Urinary bladder (tissue), 4 donors: ENCODE data around the gene DBP. TPM values are rescaled to one million over a fixed set of nuclear protein-coding genes. Genes with fewer than 3 reads are reported as not detected.

Source experiments
- DNase-seq: peaks from one replicate; pipeline ENCODE4 v3.0.0-alpha.2; 2015; ENCODE audit errors: extremely low spot score
- H3K27ac ChIP-seq: one replicate; pipeline ENCODE4 v1.5.1; 2013; ENCODE audit warnings: low read depth, mild to moderate bottlenecking, moderate library complexity
- H3K36me3 ChIP-seq: one replicate; pipeline ENCODE4 v1.6.1; 2013; ENCODE audit warnings: mild to moderate bottlenecking, moderate library complexity; ENCODE audit not compliant: insufficient read depth
- H3K4me1 ChIP-seq: one replicate; pipeline ENCODE4 v1.6.1; 2013; ENCODE audit warnings: mild to moderate bottlenecking, moderate library complexity; ENCODE audit not compliant: insufficient read depth
- H3K4me3 ChIP-seq: one replicate; pipeline ENCODE4 v1.5.1; 2013; ENCODE audit warnings: low read depth, low read length
- WGBS: extraction: QIAGEN DNeasy Blood & Tissue Kit; methylation state at CpG from one replicate; pipeline ENCODE4 v1.1.7; 2013; 5-methylcytosine and 5-hydroxymethylcytosine counted together
- polyA plus RNA-seq: library from polyadenylated mRNA; stranded (reverse); fragments of 200-250 nt; gene quantifications from one replicate; pipeline ENCODE4 v1.2.3, GENCODE V29; 2013
- total RNA-seq: library from RNA; depleted of rRNA; stranded (reverse); fragments of >200 nt; gene quantifications from one replicate; pipeline ENCODE4 v1.2.3, GENCODE V29; 2014
- donor health status: healthy with polysubstance abuse.
- donor health status: healthy.

The DBP gene
- total and polyA plus RNA-seq, 2 donors: 4.6 to 12.3 TPM

DNA sequence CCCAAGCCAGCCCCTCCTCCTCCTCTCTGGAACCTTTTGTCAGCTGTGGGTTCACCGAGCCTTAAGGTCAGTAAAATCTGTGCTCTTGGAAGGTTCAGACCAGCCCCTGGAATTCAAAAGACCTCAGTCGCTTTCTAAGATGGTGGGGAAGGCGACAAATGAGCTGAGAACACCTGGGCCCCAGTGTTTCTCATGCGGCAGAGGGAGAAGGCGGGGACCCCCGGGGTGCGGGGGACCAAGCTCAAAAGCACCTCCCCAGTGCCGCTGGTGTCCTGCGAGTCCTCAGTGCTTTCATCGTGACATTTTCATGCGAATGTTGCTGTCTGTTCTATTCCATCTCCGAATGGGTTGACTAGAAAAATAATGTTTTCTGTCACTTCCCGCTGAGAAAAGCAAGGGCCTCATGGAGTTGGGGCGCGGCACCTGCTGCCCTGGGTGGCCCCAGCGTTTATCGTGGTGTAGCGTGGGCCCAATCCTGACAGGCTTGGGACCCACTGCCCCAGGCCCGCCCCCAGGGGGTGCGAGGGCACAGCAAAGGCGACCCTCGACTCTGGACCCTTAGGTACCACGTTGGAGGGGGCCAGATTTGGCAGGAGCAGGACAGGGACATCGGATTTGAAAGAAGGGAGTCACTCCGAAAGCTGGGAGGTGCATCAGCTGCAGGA is 36.4 kb upstream of the DBP start:
- no peak overlapping the region for H3K4me3 ChIP-seq
- no peak for DNase-seq
- H3K36me3 ChIP-seq: no peaks in the 10 kb centered on the region
- no peaks in the 10 kb centered on the region for H3K4me1 ChIP-seq
- 71% methylated on average over 25 of the region's 25 CpGs for WGBS
- H3K27ac ChIP-seq: no peak overlapping the region

DNA sequence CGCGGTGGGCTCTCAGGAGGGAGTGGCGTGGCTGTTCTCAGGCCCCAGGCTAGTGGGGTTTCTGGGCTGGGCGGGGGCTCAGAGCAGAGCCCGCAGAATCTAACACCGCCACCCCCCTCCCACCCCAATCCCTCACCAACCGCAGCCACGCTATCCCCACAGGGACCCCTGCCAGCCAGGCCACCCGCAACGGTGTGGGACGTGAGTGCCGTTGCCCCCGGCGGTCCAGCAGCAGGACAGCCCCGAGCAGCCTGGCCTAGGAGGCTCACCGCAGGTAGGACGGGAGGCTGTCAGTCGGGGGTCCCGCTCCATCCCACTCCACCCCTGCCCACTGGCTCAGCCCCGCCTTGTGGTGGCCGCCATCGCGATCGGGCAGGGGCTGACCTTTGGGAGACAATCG is 35.8 kb upstream of the DBP start, which contains the start of gene NTN5:
Gene NTN5, minus strand, starts transcription at position 24 of the 400 bp plus-strand sequence. CDS start 2,031 bp downstream, outside the sequence.
- H3K4me1 ChIP-seq: no peaks in the 10 kb centered on the region
- H3K27ac ChIP-seq: no peak within 1 kb of the TSS
- no peak within 1 kb of the TSS for H3K4me3 ChIP-seq
- DNase-seq: no peak
- 68% methylated on average over 25 of the region's 25 CpGs for WGBS
- no peaks in the 10 kb centered on the region for H3K36me3 ChIP-seq

DNA sequence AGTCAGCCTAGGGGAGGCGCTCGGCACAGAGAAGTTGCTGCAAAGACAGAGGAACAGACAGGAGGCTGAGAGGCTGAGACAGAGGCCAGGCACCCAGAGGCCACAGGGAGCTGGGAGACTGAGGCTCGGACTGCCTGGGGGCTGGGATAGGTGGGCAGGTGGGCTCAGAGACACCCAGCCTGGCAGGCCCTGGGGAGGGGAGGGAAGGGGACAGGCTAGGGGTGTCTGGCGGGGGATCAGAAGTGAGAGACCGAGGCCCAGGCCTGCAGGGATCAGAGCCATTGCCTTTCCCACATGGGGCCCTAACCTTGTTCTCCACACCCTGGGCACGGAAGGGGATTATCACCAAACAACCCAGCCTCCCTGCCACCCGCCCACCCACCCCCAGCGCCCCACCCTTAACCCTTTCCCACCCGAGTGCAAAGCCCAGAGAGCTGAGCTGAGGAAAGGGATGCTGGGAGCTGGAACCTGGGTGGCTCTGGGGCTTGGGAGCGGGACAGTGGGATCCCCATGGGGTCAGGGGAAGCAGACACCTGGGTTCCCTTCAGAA is 34.3 kb upstream of the DBP start:
- no peak for DNase-seq
- 78% methylated on average over 10 of the region's 10 CpGs for WGBS
- Histone ChIP-seq H3K36me3 (no peaks in the 10 kb centered on the region), H3K27ac (no peak overlapping the region), H3K4me1 (no peaks in the 10 kb centered on the region), H3K4me3 (no peak overlapping the region)

DNA sequence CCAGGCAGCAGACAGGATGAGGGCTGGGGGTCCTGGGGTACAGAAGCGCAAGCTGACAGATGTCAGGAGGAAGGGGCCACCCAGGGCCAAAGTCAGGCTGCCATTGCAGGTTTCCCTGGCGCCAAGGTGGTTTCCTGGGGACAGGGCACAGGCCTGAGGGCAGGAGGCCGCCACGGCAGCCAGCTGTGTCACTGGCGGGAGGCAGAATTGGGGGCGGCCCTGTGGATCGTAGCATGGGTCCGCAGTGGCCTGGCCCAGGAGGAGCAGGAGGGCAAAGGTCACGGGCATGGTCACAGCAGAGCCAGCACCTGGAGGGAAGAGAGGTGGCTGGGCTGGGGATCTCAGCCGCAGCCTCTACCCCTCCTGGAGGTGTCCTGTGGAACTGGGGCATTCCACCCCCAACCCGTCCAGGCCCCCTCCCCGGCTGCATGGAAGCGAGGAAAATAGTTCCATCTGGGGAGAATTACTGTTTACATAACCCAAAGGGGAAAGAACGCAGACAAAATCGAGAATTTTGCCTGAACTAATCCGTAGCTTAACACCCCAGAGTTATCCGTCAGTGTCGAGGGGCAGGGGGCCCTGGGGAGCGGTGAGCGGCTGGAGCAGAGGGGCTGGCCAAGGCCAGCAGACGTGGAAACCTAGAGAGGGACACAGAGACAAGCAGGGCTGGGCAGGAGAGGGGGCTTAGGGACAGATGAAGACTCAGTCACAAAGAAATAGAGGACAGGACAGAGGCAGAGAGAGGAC is 33.7 kb upstream of the DBP start:
- WGBS: 77% methylated on average over 21 of the region's 21 CpGs
- Histone ChIP-seq H3K4me1 (no peaks in the 10 kb centered on the region), H3K27ac (no peak overlapping the region), H3K36me3 (no peaks in the 10 kb centered on the region), H3K4me3 (no peak overlapping the region)
- DNase-seq: no peak

DNA sequence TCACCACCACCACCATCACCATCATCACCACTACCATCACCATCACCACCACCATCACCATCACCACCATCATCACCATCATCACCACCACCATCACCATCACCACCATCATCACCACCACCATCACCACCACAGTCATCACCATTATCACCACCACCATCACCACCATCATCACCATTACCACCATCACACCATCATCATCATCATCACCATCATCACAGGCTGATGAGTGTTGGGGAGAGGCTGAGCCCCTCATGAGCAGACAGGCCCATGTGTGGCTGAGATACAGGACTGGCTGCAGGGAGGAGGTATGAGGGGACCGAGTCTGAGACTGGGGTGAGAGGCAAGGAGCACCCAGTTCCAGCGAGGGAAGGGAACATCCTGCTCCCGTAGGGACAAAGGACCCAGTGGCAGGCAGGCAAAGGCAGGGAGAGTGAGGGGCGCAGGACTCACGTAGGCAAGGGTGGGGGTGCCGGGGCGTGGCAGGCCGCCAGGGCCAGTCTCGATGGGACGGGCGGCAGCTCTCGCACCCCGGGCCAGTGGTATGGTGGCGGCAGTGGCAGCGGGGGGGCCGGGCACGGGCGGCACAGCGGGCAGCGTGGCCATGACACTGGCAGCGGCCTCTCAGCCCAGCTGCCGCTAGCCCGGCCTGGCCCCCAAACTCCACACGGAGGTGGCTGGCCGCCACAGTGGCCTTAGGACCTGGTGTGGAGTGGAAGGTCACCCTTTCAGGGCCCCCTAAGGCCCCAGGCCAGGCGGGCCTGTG is 32.9 kb upstream of the DBP start:
- H3K4me3 ChIP-seq: no peak overlapping the region
- no peak for DNase-seq
- 96% methylated on average over 26 of the region's 26 CpGs for WGBS
- no peaks in the 10 kb centered on the region for H3K4me1 ChIP-seq
- H3K27ac ChIP-seq: no peak overlapping the region
- H3K36me3 ChIP-seq: no peaks in the 10 kb centered on the region

DNA sequence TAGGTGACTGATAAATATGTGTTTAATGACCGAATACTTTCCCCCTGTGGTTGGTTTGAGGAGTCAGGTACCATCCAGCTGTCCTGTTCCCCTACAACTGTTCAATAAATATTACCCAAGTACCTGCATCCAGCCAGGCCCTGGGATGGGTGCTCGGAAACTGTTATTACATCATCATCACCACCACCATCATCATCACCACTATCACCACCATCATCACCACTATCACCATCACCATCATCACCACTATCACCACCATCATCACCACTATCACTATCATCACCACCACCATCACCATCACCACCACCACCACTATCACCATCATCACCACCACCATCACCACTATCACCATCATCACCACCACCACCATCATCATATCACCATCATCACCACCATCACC is 31.6 kb upstream of the DBP start:
- H3K4me1 ChIP-seq: no peaks in the 10 kb centered on the region
- no peak overlapping the region for H3K4me3 ChIP-seq
- no peaks in the 10 kb centered on the region for H3K36me3 ChIP-seq
- DNase-seq: no peak
- no peak overlapping the region for H3K27ac ChIP-seq
- WGBS: 99% methylated on average over 2 of the region's 2 CpGs

DNA sequence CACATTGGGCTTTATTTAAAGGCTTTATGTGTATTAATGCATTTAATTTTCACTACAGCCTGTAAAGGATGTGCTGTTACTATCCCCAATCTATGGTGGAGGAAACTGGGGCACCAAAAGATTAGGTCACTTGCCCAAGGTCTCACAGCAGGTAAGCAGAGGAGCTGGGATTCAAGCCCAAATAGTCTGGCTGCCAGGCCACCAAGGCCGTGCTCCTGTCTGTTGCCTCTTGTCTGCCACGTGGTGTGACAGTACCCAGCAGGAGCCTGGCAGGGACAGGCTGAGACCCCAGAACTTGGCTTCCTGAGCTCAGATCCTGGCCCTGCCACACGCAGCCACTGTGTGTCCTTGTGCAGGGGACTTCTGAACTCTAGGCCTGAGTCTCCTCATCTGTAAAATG is 31.2 kb upstream of the DBP start:
- no peaks in the 10 kb centered on the region for H3K4me1 ChIP-seq
- 84% methylated on average over 3 of the region's 3 CpGs for WGBS
- no peak for DNase-seq
- H3K4me3 ChIP-seq: no peak overlapping the region
- no peak overlapping the region for H3K27ac ChIP-seq
- H3K36me3 ChIP-seq: no peaks in the 10 kb centered on the region

DNA sequence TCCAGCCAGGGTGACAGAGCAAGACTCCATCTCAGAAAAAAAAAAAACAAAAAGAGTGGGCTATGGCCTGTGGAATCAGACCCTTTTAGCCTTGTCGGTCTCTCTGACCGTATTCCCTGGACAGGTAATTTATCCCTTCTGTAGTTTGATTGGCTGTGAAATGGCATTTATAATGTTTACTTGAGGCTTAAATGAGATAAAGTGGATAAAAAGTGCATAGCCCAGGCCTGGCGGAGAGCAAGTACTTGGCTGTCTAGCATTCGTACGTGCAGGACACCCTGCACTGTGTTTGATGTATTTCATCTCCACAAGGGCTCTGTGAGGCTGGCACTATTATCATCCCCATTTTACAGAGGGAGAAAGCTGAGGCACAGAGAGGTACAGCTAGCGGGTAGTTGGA is 28.6 kb upstream of the DBP start:
- Histone ChIP-seq H3K36me3 (no peaks in the 10 kb centered on the region), H3K27ac (no peak overlapping the region), H3K4me3 (no peak overlapping the region), H3K4me1 (no peaks in the 10 kb centered on the region)
- 73% methylated on average over 6 of the region's 6 CpGs for WGBS
- no peak for DNase-seq

DNA sequence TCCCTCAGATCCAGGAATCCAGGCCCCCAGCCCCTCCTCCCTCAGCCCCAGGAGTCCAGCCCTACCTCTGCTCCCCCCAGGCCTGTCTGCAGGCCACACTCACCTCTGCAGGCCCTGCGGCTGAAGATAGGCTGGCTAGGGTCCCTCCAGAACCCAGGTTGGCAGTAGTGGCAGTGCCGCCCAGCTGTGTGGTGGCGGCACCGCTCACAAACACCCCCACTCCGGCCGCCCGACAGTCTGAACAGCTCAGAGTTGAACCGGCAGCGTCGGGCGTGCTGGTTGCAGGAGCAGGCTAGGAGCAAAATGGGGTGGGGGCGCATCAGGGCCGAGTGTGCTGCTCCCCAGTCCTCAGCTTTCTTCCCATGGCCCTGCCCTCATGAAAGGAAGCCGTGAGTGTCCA is 27.3 kb upstream of the DBP start:
- 77% methylated on average over 14 of the region's 14 CpGs for WGBS
- Histone ChIP-seq H3K4me3 (no peak overlapping the region), H3K27ac (no peak overlapping the region)

DNA sequence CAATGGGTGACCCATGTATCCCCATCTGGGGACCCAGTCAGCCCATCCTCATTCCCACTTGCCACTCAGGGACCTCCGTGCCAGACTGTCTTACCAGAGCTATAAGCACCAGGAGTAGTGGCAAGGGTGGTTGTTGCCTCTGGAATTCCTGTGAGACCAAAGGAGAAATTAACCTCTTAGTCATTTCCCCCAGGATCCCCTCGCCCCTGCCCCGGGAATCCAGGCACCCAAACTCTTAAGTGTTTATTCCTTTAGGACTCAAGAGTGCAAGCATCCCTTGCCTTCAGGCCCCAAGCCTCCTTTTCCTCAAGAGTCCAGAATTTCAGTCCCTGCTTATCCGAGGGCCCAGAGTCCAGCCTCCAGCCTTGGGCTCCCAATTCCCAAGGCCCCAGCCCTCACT is 26.5 kb upstream of the DBP start:
- no peak overlapping the region for H3K27ac ChIP-seq
- DNase-seq: no peak
- no peaks in the 10 kb centered on the region for H3K4me1 ChIP-seq
- H3K4me3 ChIP-seq: no peak overlapping the region
- H3K36me3 ChIP-seq: no peaks in the 10 kb centered on the region
- 90% methylated on average over 4 of the region's 4 CpGs for WGBS

More for the DNA sequence above, 27.3 kb upstream of the DBP start:
- Histone ChIP-seq H3K36me3 (no peaks in the 10 kb centered on the region), H3K4me1 (no peaks in the 10 kb centered on the region)
- DNase-seq: no peak

DNA sequence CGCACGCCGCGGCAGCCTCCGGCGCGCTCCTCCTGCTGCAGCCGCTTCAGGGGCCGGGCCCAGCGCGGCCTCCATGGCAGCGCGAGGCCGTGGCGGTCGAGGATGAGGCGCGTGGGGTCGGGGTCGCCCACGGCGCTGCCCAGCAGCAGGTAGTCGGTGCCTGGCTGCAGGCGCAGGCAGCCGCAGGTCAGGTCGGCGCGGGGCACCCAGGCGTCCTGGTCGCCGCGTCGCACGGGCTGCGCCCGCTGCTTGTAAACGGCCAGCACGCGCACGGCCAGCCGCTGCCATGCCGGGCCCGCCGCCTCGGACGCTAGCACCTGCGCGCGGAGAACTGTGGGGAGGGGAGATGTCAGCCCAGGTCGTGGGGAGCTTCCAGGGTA is 24.5 kb upstream of the DBP start:
- Histone ChIP-seq H3K4me1 (no peaks in the 10 kb centered on the region), H3K27ac (no peak overlapping the region), H3K4me3 (no peak overlapping the region), H3K36me3 (no peaks in the 10 kb centered on the region)
- no peak for DNase-seq
- WGBS: 91% methylated on average over 50 of the region's 50 CpGs

DNA sequence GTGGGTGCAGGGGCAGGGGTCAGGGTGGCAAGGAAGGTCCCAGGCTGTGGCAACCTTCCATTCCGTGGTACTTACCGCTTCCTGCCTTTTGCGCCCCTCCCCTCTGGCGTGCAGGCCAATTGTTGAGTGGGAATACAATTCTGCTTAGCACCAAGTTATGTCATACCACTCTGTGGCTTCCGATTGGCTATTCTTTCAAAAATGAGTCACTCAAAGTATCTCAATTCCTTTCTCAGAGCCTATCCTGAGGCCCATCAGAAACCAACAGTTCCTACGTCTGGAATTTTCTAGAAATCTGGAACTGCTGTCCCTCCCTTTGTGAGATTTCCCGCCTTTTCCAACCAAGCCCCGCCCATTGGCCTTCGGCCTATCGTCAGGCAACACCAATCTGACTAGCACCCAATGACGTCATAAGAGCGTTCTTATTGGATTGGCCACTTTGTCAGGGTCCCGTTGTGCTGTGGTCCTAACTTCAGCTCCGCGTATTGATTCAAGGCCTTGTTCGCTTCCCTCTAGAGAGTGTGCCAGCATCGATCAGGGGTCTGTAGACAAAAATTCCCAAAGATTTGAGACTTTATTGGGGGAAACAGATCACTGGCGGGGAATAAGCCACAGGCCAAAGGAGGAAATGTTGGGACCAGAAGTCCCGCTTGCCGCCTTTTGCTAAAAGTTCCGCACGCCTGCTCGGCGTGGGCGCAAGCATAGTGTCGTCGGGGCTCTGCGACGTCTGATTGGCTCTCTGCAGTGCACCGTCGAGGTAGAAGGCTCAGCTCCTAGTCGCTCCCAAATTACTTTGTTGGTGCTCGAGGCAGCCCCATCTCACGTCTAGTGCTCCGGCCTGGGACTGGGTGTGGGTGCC is 23.9 kb upstream of the DBP start:
- no peaks in the 10 kb centered on the region for H3K4me1 ChIP-seq
- H3K36me3 ChIP-seq: no peaks in the 10 kb centered on the region
- WGBS: 69% methylated on average over 35 of the region's 35 CpGs
- no peak overlapping the region for H3K27ac ChIP-seq
- H3K4me3 ChIP-seq: no peak overlapping the region
- DNase-seq: no peak

DNA sequence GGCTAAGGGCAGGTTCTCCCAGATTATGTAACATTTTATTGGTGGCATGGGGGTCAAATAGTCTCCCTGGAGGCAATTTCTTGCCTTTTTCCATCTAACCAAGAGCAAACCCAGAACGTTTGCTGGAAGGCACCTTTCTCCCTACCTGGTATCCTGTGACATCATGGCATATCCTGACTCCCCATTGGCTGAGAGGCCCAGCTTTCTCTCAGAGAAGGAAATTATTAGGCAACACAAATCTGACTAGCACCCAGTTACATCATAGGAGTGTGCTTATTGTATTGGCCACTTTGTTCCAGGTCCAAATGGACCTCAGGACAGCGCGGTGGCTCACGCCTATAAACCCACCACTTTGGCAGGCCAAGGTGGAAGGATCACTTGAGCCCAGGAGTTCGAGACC is 22.6 kb upstream of the DBP start:
- Histone ChIP-seq H3K27ac (no peak overlapping the region), H3K4me3 (no peak overlapping the region), H3K36me3 (no peaks in the 10 kb centered on the region), H3K4me1 (no peaks in the 10 kb centered on the region)
- WGBS: 78% methylated on average over 5 of the region's 5 CpGs
- DNase-seq: no peak
